H9 (cell line): Measurements from ENCODE around the gene BLOC1S6. TPM values are rescaled to one million over a fixed set of nuclear protein-coding genes. Genes with fewer than 3 reads are reported as not detected.

Experiments
- DNase-seq: peaks from one replicate; pipeline ENCODE4 v3.0.0-alpha.2; 2017
- H2AFZ ChIP-seq: one replicate; pipeline ENCODE4 v1.6.1; 2013; ENCODE audit warnings: mild to moderate bottlenecking, low read length, control low read depth, moderate library complexity
- H2AK5ac ChIP-seq: 2 replicates; pipeline ENCODE4 v1.6.1; 2013; ENCODE audit warnings: low read length, control low read depth, mixed read lengths; ENCODE audit not compliant: insufficient read length
- H2BK120ac ChIP-seq: one replicate; pipeline ENCODE4 v1.6.1; 2013; ENCODE audit warnings: low read depth, mild to moderate bottlenecking, low read length, control low read depth, inconsistent platforms; ENCODE audit not compliant: poor library complexity, severe bottlenecking
- H2BK12ac ChIP-seq: 2 replicates; pipeline ENCODE4 v1.6.1; 2013; ENCODE audit warnings: low read length, control low read depth, mixed read lengths, low read depth; ENCODE audit not compliant: insufficient read length
- H2BK15ac ChIP-seq: 2 replicates; pipeline ENCODE4 v1.6.1; 2013; ENCODE audit warnings: low read depth, low read length, control low read depth
- H2BK20ac ChIP-seq: one replicate; pipeline ENCODE4 v1.6.1; 2013; ENCODE audit warnings: low read depth, mild to moderate bottlenecking, low read length, control low read depth, inconsistent platforms; ENCODE audit not compliant: poor library complexity, severe bottlenecking
- H2BK5ac ChIP-seq: 2 replicates; pipeline ENCODE4 v1.6.1; 2013; ENCODE audit warnings: low read length, control low read depth, mixed read lengths; ENCODE audit not compliant: insufficient read length
- H3K14ac ChIP-seq: 2 replicates; pipeline ENCODE4 v1.6.1; 2013; ENCODE audit warnings: low read length, control low read depth; ENCODE audit not compliant: insufficient read depth
- H3K18ac ChIP-seq: 2 replicates; pipeline ENCODE4 v1.6.1; 2013; ENCODE audit warnings: low read depth, mild to moderate bottlenecking, mixed read lengths, low read length, control low read depth; ENCODE audit not compliant: insufficient read length
- H3K23ac ChIP-seq: 2 replicates; pipeline ENCODE4 v1.6.1; 2013; ENCODE audit warnings: low read length, control low read depth, mixed read lengths, low read depth; ENCODE audit not compliant: insufficient read length
- H3K23me2 ChIP-seq: 2 replicates; pipeline ENCODE4 v1.6.1; 2013; ENCODE audit warnings: low read depth, mild to moderate bottlenecking, mixed read lengths, low read length, control low read depth; ENCODE audit not compliant: insufficient read length, poor library complexity, severe bottlenecking
- H3K27ac ChIP-seq: 2 replicates; pipeline ENCODE4 v1.5.1; 2013; ENCODE audit warnings: low read length, control low read depth, mixed read lengths, low read depth; ENCODE audit not compliant: insufficient read length
- H3K27me3 ChIP-seq: 2 replicates; pipeline ENCODE4 v1.6.1; 2013; ENCODE audit warnings: low read length, control low read depth, inconsistent platforms; ENCODE audit not compliant: insufficient read depth
- H3K4ac ChIP-seq: 2 replicates; pipeline ENCODE4 v1.6.1; 2013; ENCODE audit warnings: low read depth, mild to moderate bottlenecking, control low read depth, inconsistent platforms, low read length, moderate library complexity
- H3K4me1 ChIP-seq: 2 replicates; pipeline ENCODE4 v1.6.1; 2013; ENCODE audit warnings: low read length, control low read depth, inconsistent platforms; ENCODE audit not compliant: insufficient read depth
- H3K4me2 ChIP-seq: 2 replicates; pipeline ENCODE4 v1.6.1; 2013; ENCODE audit warnings: low read length, control low read depth, mixed read lengths; ENCODE audit not compliant: insufficient read length, insufficient read depth
- H3K56ac ChIP-seq: 2 replicates; pipeline ENCODE4 v1.6.1; 2013; ENCODE audit warnings: low read depth, mild to moderate bottlenecking, mixed read lengths, low read length, control low read depth; ENCODE audit not compliant: insufficient read length
- H3K79me1 ChIP-seq: 2 replicates; pipeline ENCODE4 v1.6.1; 2013; ENCODE audit warnings: low read depth, mild to moderate bottlenecking, moderate library complexity, low read length, control low read depth, inconsistent platforms; ENCODE audit not compliant: insufficient read depth, poor library complexity, severe bottlenecking
- H3K79me2 ChIP-seq: 2 replicates; pipeline ENCODE4 v1.6.1; 2013; ENCODE audit warnings: low read length, control low read depth, inconsistent platforms; ENCODE audit not compliant: insufficient read depth
- H3K9ac ChIP-seq: 2 replicates; pipeline ENCODE4 v1.6.1; 2013; ENCODE audit warnings: low read length, control low read depth, mixed read lengths; ENCODE audit not compliant: insufficient read length; ENCODE audit errors: extremely low read depth
- H3K9me3 ChIP-seq: one replicate; pipeline ENCODE4 v1.6.1; 2013; ENCODE audit warnings: low read depth, low read length, inconsistent platforms; ENCODE audit not compliant: control insufficient read depth
- H3T11ph ChIP-seq: one replicate; pipeline ENCODE4 v1.6.1; 2013; ENCODE audit warnings: mild to moderate bottlenecking, low read length, control low read depth, inconsistent platforms
- H4K20me1 ChIP-seq: one replicate; pipeline ENCODE4 v1.6.1; 2013; ENCODE audit not compliant: control insufficient read depth, insufficient read length, insufficient read depth
- H4K5ac ChIP-seq: 2 replicates; pipeline ENCODE4 v1.6.1; 2013; ENCODE audit warnings: low read depth, mild to moderate bottlenecking, mixed read lengths, low read length, control low read depth; ENCODE audit not compliant: insufficient read length
- H4K8ac ChIP-seq: replicated peaks from 2 replicates; pipeline ENCODE4 v1.6.1; 2013; ENCODE audit warnings: low read length, control low read depth, mixed read lengths, low read depth; ENCODE audit not compliant: insufficient read length
- H4K91ac ChIP-seq: 2 replicates; pipeline ENCODE4 v1.6.1; 2013; ENCODE audit warnings: low read depth, mild to moderate bottlenecking, moderate library complexity, mixed read lengths, low read length, control low read depth; ENCODE audit not compliant: insufficient read length
- H3K27ac Mint-ChIP-seq, 3 experiments: 2 replicates in 2 of 3; 3 replicates in 1 of 3; pipeline ENCODE4 v1.8.0; 2020 to 2021; ENCODE audit warnings: mixed read lengths in 3 of 3, mild to moderate bottlenecking in 1 of 3, moderate library complexity in 1 of 3
- H3K27me3 Mint-ChIP-seq: 2 replicates; pipeline ENCODE4 v1.8.0; 2021; ENCODE audit warnings: low read depth, mild to moderate bottlenecking, moderate library complexity, mixed read lengths
- H3K36me3 Mint-ChIP-seq, 3 experiments: 2 replicates in 2 of 3; 3 replicates in 1 of 3; pipeline ENCODE4 v1.8.0; 2020 to 2021; ENCODE audit warnings: low read depth in 3 of 3, mixed read lengths in 3 of 3; ENCODE audit not compliant: insufficient read depth in 1 of 3
- H3K4me1 Mint-ChIP-seq, 2 experiments: 2 replicates each; pipeline ENCODE4 v1.8.0; 2020; ENCODE audit warnings: mixed read lengths in 2 of 2
- H3K4me3 Mint-ChIP-seq, 2 experiments: 2 replicates in 1 of 2; 3 replicates in 1 of 2; pipeline ENCODE4 v1.8.0; 2020 to 2021; ENCODE audit warnings: mild to moderate bottlenecking in 2 of 2, mixed read lengths in 2 of 2, moderate library complexity in 1 of 2
- H3K9me3 Mint-ChIP-seq, 2 experiments: 2 replicates in 1 of 2; 3 replicates in 1 of 2; pipeline ENCODE4 v1.8.0; 2020; ENCODE audit warnings: mild to moderate bottlenecking in 2 of 2, mixed read lengths in 2 of 2, moderate library complexity in 1 of 2
- WGBS: extraction: QIAGEN DNeasy Blood & Tissue Kit; methylation state at CpG from one replicate; pipeline ENCODE4 v1.1.7; 2013; ENCODE audit warnings: missing lambda C conversion rate, low lambda C conversion rate, mixed read lengths; ENCODE audit not compliant: insufficient read length; ENCODE audit errors: extremely low coverage; 5-methylcytosine and 5-hydroxymethylcytosine counted together
- total RNA-seq: library from RNA; stranded (reverse); gene quantifications from 2 replicates; pipeline ENCODE4 v1.2.1, GENCODE V29; 2021
- TF ChIP-seq, protein P1 (sequence below): fragments of 200-600 bp; sonication (generic); conservative IDR thresholded peaks from 3 replicates; pipeline ENCODE4 v1.8.0; 2021; ENCODE audit warnings: antibody characterized with exemption, mild to moderate bottlenecking

BLOC1S6 gene
- total RNA-seq, 1 experiment from 2014 or later: 36.9 TPM

DNA sequence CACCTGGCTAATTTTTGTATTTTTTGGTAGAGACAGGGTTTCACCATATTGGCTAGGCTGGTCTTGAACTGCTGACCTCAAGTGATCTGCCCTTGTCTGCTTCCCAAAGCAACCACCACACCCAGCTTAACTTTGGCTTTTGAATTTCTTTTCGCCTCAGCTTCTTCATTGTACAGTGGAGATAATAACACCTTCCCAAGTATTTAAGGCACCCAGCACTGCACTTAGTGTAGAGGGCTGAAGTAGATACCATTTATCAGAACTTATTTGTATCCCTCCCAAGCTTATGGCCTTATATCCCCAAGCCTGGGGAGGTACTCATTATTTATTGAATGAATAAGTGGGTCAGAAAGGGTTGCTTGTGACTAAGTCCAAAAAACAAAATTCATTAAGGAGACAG lies 50.0 kb downstream of the BLOC1S6 start:
- Histone ChIP-seq H2AK5ac (no peak overlapping the region), H3K14ac (no peak overlapping the region), H3K56ac (no peak overlapping the region), H3K9me3 (no peaks in the 10 kb centered on the region), H3T11ph (no peak overlapping the region), H4K8ac (no peak overlapping the region), H3K27me3 (peaks cover 8% of the 10 kb centered on the region; the same call in 1 of the 2 replicates), H2BK120ac (no peak overlapping the region), H3K79me1 (no peaks in the 10 kb centered on the region), H3K23me2 (peaks cover 11% of the 10 kb centered on the region), H2AFZ (no peak overlapping the region), H3K18ac (no peak overlapping the region), H4K5ac (no peak overlapping the region), H4K20me1 (no peaks in the 10 kb centered on the region), H2BK12ac (no peak overlapping the region), H2BK15ac (no peak overlapping the region), H3K4ac (no peak overlapping the region), H4K91ac (no peak overlapping the region), H2BK5ac (no peak overlapping the region), H3K79me2 (no peaks in the 10 kb centered on the region), H2BK20ac (no peak overlapping the region), H3K4me1 (no peaks in the 10 kb centered on the region), H3K23ac (no peak overlapping the region), H3K27ac (no peak overlapping the region), H3K4me2 (no peak overlapping the region), H3K9ac (no peak overlapping the region)
- Mint-ChIP-seq H3K36me3 (no peaks in the 10 kb centered on the region), H3K27ac (no peak overlapping the region), H3K9me3 (no peaks in the 10 kb centered on the region), H3K4me3 (no peak overlapping the region), H3K4me1 (peaks cover 5% of the 10 kb centered on the region in 2 experiments), H3K27me3 (peaks cover 92% of the 10 kb centered on the region)
- no CpG with 5 or more reads among the region's 1 CpG for WGBS
- TF ChIP-seq, protein P1, sequence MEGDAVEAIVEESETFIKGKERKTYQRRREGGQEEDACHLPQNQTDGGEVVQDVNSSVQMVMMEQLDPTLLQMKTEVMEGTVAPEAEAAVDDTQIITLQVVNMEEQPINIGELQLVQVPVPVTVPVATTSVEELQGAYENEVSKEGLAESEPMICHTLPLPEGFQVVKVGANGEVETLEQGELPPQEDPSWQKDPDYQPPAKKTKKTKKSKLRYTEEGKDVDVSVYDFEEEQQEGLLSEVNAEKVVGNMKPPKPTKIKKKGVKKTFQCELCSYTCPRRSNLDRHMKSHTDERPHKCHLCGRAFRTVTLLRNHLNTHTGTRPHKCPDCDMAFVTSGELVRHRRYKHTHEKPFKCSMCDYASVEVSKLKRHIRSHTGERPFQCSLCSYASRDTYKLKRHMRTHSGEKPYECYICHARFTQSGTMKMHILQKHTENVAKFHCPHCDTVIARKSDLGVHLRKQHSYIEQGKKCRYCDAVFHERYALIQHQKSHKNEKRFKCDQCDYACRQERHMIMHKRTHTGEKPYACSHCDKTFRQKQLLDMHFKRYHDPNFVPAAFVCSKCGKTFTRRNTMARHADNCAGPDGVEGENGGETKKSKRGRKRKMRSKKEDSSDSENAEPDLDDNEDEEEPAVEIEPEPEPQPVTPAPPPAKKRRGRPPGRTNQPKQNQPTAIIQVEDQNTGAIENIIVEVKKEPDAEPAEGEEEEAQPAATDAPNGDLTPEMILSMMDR: no peak
- DNase-seq: no peak
